ENCODE data around the gene OSBPL3. TPM values are rescaled to one million over a fixed set of nuclear protein-coding genes. Genes with fewer than 3 reads are reported as not detected.

The OSBPL3 gene
- total RNA-seq, 1 donor from 2014 or later, result 9.0 TPM

GRCh38 chr7:24825381-24825794 is 154.6 kb downstream of the OSBPL3 start:
- intact Hi-C loops (cut with micrococcal nuclease), result loop anchor here (10.0 kb wide), 1 partner anchor 149 kb away; no protein-coding TSS in a partner anchor
- no peak for ATAC-seq

GRCh38 chr7:24824896-24825295 is 155.1 kb downstream of the OSBPL3 start:
- intact Hi-C loops (cut with micrococcal nuclease), result loop anchor here (5.0 to 10.0 kb wide), 2 partner anchors 150 to 247 kb away; no protein-coding TSS in a partner anchor
- peak; percentile 6 for ATAC-seq
- DNase-seq, result no peak

More at GRCh38 chr7:24825381-24825794, 154.6 kb downstream of the OSBPL3 start:
- no peak for DNase-seq

DNA sequence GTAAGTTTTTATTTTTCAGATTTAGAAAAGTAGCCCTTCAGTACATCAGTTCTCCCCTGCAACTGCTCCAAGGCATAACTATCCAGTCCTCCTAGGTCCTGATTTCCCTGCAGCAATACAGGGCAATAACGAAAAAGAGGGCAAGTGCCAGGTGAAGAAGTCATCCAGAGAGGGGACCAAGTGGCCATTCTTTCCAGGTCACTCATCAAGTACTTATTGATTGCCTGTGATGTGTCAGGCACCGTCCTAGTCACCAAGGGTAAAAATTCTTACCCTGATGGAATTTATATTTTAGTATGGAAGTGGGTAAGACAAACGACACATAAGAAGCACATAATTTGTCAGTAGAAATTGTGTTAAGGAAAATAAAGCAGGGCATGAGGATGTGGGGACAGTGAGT is 155.6 kb downstream of the OSBPL3 start:
- DNase-seq, result no peak
- no peak for ATAC-seq
- intact Hi-C loops (cut with micrococcal nuclease), result loop anchor here (5.0 to 10.0 kb wide), 2 partner anchors 150 to 248 kb away; no protein-coding TSS in a partner anchor

DNA sequence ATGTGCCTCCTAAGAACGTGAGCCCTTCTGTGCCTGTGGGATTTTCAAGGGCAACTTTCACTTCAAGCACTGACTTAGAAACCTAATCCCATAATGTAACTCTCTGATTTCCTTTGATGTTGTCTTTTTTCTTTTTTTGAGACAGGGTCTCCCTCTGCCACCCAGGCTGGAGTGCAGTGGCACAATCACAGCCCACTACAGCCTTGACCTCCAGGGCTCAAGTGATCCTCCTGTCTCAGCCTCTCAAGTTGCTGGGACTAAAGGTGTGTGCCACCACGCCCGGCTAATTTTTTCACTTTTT is 158.3 kb downstream of the OSBPL3 start:
- intact Hi-C loops (cut with micrococcal nuclease), result loop anchor here (5.0 to 10.0 kb wide), 2 partner anchors 153 to 251 kb away; no protein-coding TSS in a partner anchor
- no peak for DNase-seq
- ATAC-seq, result no peak

DNA sequence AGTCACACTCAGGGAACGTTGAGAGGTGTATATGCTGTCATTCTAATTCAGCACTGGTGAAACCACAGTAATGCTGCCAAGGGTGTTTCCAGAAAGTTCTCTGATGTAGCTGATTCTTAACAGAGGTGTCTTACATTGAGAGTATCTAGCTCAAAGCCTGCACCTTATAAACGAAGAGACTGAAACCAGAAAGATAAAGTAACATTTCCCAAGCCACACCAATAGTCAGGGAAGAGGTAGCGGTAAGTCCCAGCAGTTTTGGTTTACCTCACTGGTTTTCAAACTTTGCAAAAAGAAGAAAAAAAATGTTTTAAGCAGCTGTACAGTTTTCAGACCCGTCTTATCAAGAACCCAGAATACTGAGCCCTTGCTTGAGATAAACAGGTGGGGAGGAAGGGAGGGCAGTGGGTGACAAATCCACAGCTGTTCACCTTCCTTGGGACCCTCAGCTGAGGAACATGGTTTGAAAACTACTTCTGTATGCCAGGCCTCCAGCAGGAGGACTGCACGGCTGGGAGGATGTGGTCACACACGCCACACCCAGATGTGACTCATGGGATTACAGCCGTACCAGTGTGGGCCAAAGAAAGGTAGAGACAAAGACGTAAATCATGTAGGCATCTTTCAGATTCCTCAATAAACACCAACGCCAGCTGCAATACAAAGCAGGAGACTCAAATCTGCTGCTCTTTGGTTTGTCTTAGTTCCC is 158.8 kb downstream of the OSBPL3 start:
- intact Hi-C loops (cut with micrococcal nuclease), result loop anchor here (5.0 to 10.0 kb wide), 2 partner anchors 154 to 251 kb away; no protein-coding TSS in a partner anchor
- peak; percentile 65 for ATAC-seq
- DNase-seq, result peak; percentile 54

- intact Hi-C loops (cut with micrococcal nuclease), result loop anchor here (5.0 to 10.0 kb wide), 2 partner anchors 154 to 252 kb away; no protein-coding TSS in a partner anchor
- peak; percentile 67 for ATAC-seq
These were observed 159.3 kb downstream of the OSBPL3 start for GRCh38 chr7:24820730-24821044.

DNA sequence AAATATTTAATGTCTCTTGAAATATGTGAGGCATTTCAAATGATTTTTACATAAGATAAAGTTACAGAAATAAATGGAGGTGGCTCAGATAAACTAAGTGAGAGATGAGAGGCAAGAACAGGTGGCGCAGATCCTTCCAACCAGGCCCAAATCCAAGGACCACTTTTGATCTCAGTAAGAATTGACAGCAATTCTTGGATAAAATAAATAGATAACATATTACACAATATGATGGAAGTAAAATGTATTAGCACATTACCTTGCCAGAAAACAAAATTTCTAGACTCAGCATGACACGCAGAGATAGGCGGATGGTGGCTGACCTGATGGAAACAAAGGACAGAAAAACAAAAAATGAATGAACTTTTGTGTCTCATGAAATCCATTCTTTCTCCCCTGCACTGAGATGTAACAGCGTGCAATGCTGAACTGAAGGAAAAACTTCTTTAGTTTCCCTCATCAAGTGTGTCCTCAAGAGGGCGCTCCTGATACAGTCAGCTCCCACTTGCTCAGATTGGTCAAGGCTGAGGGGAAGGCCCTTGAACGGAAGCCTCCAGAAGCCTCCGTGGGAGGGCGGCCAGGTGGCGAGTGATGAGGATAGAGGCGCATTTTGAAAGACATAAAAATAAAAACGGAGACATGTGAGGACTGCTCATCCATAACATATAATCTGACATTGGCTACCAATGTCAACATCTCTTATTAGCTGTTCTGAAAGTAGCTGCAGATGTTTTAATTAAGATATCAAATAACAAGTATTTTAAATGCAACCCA is 159.9 kb downstream of the OSBPL3 start:
- intact Hi-C loops (cut with micrococcal nuclease), result loop anchor here (5.0 to 10.0 kb wide), 2 partner anchors 155 to 252 kb away; no protein-coding TSS in a partner anchor
- DNase-seq (peak; percentile 79), ATAC-seq (peak; percentile 94)

More at GRCh38 chr7:24820730-24821044, 159.3 kb downstream of the OSBPL3 start:
- DNase-seq, result no peak

DNA sequence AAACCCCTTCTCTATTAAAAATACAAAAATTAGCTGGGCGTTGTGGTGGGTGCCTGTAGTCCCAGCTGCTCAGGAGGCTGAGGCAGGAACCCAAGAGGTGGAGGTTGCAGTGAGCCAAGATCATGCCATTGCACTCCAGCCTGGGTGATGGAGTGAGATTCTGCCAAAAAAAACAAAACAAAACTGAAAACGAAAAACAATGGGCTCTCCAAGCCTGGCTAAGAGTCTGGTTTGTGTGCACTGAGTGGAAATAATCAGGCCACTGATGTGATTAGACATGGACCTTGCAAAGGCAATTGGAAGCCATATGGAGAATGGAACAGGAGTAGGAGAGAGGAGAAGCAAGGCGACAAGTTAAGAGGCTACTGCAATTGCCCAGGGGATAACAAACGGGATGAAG is 162.6 kb downstream of the OSBPL3 start:
- intact Hi-C loops (cut with micrococcal nuclease), result no loop called here
- no peak for DNase-seq
- no peak for ATAC-seq

DNA sequence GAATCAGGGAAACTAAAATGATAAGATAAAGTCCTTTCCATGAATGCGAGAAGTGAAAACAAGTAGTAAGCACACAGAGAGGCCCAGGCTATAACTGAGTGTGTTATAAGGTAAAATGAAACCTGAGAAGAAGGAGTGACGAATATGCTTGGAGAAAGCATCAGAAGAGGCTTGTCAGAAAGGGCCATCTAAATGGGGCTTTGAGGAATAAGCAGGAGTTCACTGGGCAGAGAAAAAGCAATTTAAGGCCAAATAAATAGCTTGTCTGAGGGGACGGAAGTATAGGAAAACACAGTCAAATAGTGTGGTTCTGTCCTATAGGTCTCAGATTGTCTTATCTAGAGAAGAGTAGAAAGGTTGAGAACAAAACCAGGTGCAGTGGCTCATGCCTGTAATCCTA is 163.1 kb downstream of the OSBPL3 start:
- intact Hi-C loops (cut with micrococcal nuclease), result no loop called here
- ATAC-seq (no peak), DNase-seq (no peak)

- ATAC-seq (peak; percentile 74), DNase-seq (peak; percentile 53)
- intact Hi-C loops (cut with micrococcal nuclease), result loop anchor here (5.0 kb wide), 1 partner anchor 280 kb away; no protein-coding TSS in a partner anchor
These were observed 167.6 kb downstream of the OSBPL3 start for GRCh38 chr7:24812305-24812945.

DNA sequence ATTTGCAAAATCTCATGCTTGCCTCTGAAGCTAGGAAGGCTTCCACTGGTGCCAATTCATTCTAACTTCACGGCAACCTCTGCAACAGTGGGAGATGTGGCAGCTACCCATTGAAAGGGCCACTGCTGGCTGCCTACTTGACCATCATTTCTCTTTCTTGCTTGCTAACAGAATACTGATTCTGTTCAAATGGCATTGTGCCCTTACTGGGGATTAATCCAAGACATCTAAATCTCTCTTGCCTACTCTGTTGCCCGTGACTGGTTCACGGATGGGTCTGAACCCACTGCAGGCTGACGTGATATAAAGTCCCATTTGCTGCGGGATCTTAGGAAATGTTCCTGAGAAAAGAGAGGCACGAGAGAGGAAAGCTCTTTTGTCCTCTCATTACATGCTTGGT is 171.5 kb downstream of the OSBPL3 start:
- DNase-seq (no peak), ATAC-seq (no peak)
- intact Hi-C loops (cut with micrococcal nuclease), result no loop called here

- intact Hi-C loops (cut with micrococcal nuclease), result no loop called here
- no peak for ATAC-seq
These were observed 177.7 kb downstream of the OSBPL3 start for GRCh38 chr7:24802300-24802699.

GRCh38 chr7:24801883-24802282 is 178.1 kb downstream of the OSBPL3 start:
- DNase-seq, result no peak

More at GRCh38 chr7:24802300-24802699, 177.7 kb downstream of the OSBPL3 start:
- no peak for DNase-seq

GRCh38 chr7:24800667-24801066 is 179.3 kb downstream of the OSBPL3 start:
- DNase-seq, result no peak
- intact Hi-C loops (cut with micrococcal nuclease), result no loop called here
- ATAC-seq, result no peak

More at GRCh38 chr7:24801883-24802282, 178.1 kb downstream of the OSBPL3 start:
- intact Hi-C loops (cut with micrococcal nuclease), result no loop called here
- ATAC-seq, result no peak

DNA sequence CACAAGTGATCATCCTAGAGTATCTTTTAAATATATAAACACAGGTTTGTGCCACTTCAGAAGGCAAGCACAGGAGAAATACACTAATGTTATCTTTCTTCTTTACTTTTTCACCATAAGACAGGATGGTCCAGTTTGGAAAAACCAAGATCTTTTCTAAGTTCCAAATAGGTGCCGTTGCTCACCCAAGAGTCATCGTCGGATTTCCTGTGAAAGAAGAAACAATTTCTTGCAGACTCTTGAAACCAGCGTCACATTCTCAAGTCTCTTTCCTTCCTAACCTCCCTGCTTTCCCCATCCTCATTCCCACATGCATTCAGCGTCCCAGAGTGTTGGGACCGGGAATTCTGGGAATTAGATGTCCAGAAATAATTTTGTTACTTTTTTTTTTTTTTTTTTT is 179.9 kb downstream of the OSBPL3 start:
- intact Hi-C loops (cut with micrococcal nuclease), result no loop called here
- ATAC-seq, result no peak
- DNase-seq, result no peak

DNA sequence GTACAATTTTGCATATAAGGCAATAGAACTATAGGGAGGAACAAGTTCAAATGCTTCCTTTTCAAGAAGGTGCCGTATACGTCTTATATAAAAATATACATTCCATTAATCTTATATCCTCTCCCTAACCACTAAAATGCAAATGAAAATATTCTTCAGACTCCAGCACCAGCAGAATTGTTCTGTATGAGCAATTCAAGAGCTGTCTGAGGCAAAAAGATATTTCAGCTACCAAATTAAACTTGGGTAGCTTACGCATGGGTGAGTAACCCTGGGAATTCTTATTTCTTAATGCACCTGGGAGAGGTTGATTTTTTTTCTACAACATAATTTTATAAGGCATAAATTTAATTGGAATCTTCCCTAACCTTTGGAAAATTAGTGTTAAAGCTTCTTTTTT is 180.5 kb downstream of the OSBPL3 start:
- no peak for ATAC-seq
- intact Hi-C loops (cut with micrococcal nuclease), result no loop called here
- DNase-seq, result no peak

DNA sequence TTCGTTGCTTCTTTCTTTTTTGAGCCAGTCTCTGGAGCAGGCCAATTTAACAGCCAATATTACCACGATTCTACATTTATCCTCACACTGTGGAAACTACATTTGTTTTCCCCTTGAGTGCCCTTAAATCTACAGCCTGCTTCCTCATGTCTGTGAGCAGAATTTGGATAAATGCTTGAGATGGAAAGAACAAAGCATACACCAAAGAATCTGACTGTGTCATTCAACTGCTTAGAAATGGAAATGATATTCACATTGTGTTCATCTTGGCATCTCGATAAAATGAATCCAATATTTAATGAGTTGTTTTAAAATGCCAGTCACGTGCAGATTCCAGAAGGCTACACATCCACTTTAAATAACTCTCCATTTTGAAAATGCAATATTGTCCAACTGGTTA is 181.7 kb downstream of the OSBPL3 start:
- intact Hi-C loops (cut with micrococcal nuclease), result no loop called here
- DNase-seq (no peak), ATAC-seq (no peak)

GRCh38 chr7:24797270-24797669 is 182.7 kb downstream of the OSBPL3 start:
- intact Hi-C loops (cut with micrococcal nuclease), result no loop called here
- ATAC-seq (no peak), DNase-seq (no peak)

GRCh38 chr7:24795407-24795767 is 184.6 kb downstream of the OSBPL3 start:
- DNase-seq (no peak), ATAC-seq (no peak)
- intact Hi-C loops (cut with micrococcal nuclease), result no loop called here

Data from left ventricle myocardium superior (tissue), 1 donor.